Stomach (tissue), 4 donors: ENCODE results near the gene TXNIP.

Experiments used
- EP300 ChIP-seq: sonication (generic); formaldehyde crosslinking; IDR thresholded peaks from one replicate; pipeline ENCODE4 v1.6.1; 2017; ENCODE audit warnings: antibody characterized with exemption
- POLR2A ChIP-seq, 4 donors: fragments of 450-650 bp; IDR thresholded peaks; one replicate each; pipeline ENCODE4 v1.6.1; 2016; ENCODE audit warnings: antibody characterized with exemption in 4 of 4, control low read depth in 2 of 4, mild to moderate bottlenecking in 1 of 4, moderate library complexity in 1 of 4
- POLR2AphosphoS5 ChIP-seq, 3 donors: sonication (generic); formaldehyde crosslinking; IDR thresholded peaks; one replicate each; pipeline ENCODE4 v1.6.1; 2016; ENCODE audit warnings: antibody characterized with exemption in 3 of 3
- TF ChIP-seq, protein P1 (sequence below), 7 experiments: fragments of 450-650 bp in 4 of 7; fragments of 200-600 bp in 3 of 7; sonication (generic) in 3 of 7; IDR thresholded peaks; one replicate each; pipeline ENCODE4 v1.5.1; 2016 to 2019; ENCODE audit warnings: antibody characterized with exemption in 7 of 7, control low read depth in 2 of 7, mild to moderate bottlenecking in 1 of 7

GRCh38 chr1:145980457-145980994 lies 15.9 kb downstream of the TXNIP start:
- TF ChIP-seq, protein P1, sequence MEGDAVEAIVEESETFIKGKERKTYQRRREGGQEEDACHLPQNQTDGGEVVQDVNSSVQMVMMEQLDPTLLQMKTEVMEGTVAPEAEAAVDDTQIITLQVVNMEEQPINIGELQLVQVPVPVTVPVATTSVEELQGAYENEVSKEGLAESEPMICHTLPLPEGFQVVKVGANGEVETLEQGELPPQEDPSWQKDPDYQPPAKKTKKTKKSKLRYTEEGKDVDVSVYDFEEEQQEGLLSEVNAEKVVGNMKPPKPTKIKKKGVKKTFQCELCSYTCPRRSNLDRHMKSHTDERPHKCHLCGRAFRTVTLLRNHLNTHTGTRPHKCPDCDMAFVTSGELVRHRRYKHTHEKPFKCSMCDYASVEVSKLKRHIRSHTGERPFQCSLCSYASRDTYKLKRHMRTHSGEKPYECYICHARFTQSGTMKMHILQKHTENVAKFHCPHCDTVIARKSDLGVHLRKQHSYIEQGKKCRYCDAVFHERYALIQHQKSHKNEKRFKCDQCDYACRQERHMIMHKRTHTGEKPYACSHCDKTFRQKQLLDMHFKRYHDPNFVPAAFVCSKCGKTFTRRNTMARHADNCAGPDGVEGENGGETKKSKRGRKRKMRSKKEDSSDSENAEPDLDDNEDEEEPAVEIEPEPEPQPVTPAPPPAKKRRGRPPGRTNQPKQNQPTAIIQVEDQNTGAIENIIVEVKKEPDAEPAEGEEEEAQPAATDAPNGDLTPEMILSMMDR (IDR thresholded peaks at IDR 0.05), result no peak
- TF ChIP-seq POLR2A (IDR thresholded peaks at IDR 0.05), result no peak
- TF ChIP-seq EP300, result no peak
- TF ChIP-seq POLR2AphosphoS5 (IDR thresholded peaks at IDR 0.05), result no peak
